ENCODE results near the gene ZNF653. TPM values are rescaled to one million over a fixed set of nuclear protein-coding genes. Genes with fewer than 3 reads are reported as not detected.
A peak's percentile ranks its signal among the peaks of the same experiment; 100 is the strongest.

Gene ZNF653
- total RNA-seq, 1 experiment from 2014 or later = 10.3 TPM

DNA sequence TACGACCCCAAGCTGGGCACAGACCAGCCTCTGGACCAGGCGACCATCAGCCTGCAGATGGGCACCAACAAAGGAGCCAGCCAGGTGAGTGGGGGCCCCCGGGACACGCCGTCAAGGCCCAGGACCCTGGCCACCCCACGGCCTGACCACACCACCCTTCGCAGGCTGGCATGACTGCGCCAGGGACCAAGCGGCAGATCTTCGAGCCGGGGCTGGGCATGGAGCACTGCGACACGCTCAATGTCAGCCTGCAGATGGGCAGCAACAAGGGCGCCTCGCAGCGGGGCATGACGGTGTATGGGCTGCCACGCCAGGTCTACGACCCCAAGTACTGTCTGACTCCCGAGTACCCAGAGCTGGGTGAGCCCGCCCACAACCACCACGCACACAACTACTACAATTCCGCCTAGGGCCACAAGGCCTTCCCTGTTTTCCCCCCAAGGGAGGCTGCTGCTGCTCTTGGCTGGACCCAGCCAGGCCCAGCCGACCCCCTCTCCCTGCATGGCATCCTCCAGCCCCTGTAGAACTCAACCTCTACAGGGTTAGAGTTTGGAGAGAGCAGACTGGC, 43.8 kb upstream of the ZNF653 start (continued):
- TF ChIP-seq, protein P1, sequence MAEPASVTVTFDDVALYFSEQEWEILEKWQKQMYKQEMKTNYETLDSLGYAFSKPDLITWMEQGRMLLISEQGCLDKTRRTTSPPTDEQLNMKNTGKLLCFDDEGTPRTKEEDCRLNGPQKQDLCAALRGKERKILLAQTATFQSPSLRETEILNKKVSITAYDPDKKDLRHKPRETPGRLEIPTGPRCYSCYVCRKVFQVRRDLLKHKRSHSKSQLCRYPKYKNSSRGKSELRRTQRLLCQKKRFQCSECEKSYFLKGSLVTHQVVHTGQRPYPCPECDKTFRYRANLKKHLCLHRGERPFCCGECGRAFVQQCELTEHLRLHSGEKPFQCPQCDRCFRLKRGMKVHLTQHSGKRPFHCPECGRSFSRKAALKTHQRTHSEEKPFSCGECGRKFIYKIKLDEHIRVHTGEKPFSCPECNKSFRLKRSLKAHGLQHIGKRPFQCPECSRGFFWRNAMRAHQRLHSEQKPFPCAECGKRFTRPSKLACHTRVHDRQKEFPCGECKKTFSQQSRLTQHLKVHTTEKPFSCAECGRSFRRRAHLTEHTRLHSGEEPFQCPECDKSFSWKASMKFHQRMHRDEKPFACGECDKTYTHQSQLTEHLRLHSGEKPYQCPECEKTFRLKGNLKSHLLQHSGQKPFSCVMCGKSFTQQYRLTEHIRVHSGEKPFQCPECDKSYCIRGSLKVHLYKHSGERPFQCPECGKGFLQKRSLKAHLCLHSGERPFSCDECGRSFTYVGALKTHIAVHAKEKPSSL (CRISPR knock-in tag; conservative IDR thresholded peaks at IDR 0.05) = no peak
- TF ChIP-seq ZNF423 (CRISPR knock-in tag; IDR thresholded peaks at IDR 0.05) (no peak), ARID4B (CRISPR knock-in tag; IDR thresholded peaks at IDR 0.05; ENCODE audit: borderline replicate concordance) (no peak), NFATC4 (CRISPR knock-in tag; IDR thresholded peaks at IDR 0.05) (no peak), NFE2L1 (CRISPR knock-in tag; IDR thresholded peaks at IDR 0.05) (no peak), TEAD1 (CRISPR knock-in tag; IDR thresholded peaks at IDR 0.05) (no peak), E2F1 (CRISPR knock-in tag; IDR thresholded peaks at IDR 0.05) (no peak)
- TF ChIP-seq, protein P2, sequence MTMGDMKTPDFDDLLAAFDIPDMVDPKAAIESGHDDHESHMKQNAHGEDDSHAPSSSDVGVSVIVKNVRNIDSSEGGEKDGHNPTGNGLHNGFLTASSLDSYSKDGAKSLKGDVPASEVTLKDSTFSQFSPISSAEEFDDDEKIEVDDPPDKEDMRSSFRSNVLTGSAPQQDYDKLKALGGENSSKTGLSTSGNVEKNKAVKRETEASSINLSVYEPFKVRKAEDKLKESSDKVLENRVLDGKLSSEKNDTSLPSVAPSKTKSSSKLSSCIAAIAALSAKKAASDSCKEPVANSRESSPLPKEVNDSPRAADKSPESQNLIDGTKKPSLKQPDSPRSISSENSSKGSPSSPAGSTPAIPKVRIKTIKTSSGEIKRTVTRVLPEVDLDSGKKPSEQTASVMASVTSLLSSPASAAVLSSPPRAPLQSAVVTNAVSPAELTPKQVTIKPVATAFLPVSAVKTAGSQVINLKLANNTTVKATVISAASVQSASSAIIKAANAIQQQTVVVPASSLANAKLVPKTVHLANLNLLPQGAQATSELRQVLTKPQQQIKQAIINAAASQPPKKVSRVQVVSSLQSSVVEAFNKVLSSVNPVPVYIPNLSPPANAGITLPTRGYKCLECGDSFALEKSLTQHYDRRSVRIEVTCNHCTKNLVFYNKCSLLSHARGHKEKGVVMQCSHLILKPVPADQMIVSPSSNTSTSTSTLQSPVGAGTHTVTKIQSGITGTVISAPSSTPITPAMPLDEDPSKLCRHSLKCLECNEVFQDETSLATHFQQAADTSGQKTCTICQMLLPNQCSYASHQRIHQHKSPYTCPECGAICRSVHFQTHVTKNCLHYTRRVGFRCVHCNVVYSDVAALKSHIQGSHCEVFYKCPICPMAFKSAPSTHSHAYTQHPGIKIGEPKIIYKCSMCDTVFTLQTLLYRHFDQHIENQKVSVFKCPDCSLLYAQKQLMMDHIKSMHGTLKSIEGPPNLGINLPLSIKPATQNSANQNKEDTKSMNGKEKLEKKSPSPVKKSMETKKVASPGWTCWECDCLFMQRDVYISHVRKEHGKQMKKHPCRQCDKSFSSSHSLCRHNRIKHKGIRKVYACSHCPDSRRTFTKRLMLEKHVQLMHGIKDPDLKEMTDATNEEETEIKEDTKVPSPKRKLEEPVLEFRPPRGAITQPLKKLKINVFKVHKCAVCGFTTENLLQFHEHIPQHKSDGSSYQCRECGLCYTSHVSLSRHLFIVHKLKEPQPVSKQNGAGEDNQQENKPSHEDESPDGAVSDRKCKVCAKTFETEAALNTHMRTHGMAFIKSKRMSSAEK (CRISPR knock-in tag; IDR thresholded peaks at IDR 0.05; ENCODE audit: borderline replicate concordance) = no peak

- DNase-seq (ENCODE audit: low spot score) (no peak), ATAC-seq (no peak)
- Mint-ChIP-seq H3K27ac (no peak overlapping the region), H3K4me1 (no peaks in the 10 kb centered on the region), H3K4me3 (no peak overlapping the region), H3K27me3 (ENCODE audit: low read depth) (no peaks in the 10 kb centered on the region), H3K9me3 (no peaks in the 10 kb centered on the region), H3K36me3 (peaks cover 4% of the 10 kb centered on the region; the same call in 1 of the 2 replicates)
- CTCF ChIA-PET = interaction anchor here (2.1 kb wide), 1 partner anchor 9 kb away, joined by 8 read pairs; the partner anchor contains the start of gene CNN1
- TF ChIP-seq GABPB1 (CRISPR knock-in tag; IDR thresholded peaks at IDR 0.05) (peak; percentile 68), ZNF416 (CRISPR knock-in tag; IDR thresholded peaks at IDR 0.05) (no peak), NFE2L1 (CRISPR knock-in tag; IDR thresholded peaks at IDR 0.05) (no peak), KAT7 (CRISPR knock-in tag; IDR thresholded peaks at IDR 0.05; ENCODE audit: borderline replicate concordance) (no peak)
- POLR2A ChIA-PET = no interaction called here
Observed at GRCh38 chr19:11547929-11548700, 42.5 kb upstream of the ZNF653 start.
